HG03095 (cell line): ENCODE data around the gene MAGEB2.
A peak's percentile ranks its signal among the peaks of the same experiment; 100 is the strongest.
"Not testable (repeated sequence)": the region's sequence is repeated elsewhere in the genome, so short reads cannot be mapped to it uniquely, and the experiment has no call there.

ENCODE experiments used
- ATAC-seq: cut with Tn5 transposase; IDR thresholded peaks from one replicate; pipeline ENCODE4 v1.9.1; 2021; ENCODE audit warnings: moderate library complexity; ENCODE audit not compliant: unreplicated experiment

MAGEB2 gene

DNA sequence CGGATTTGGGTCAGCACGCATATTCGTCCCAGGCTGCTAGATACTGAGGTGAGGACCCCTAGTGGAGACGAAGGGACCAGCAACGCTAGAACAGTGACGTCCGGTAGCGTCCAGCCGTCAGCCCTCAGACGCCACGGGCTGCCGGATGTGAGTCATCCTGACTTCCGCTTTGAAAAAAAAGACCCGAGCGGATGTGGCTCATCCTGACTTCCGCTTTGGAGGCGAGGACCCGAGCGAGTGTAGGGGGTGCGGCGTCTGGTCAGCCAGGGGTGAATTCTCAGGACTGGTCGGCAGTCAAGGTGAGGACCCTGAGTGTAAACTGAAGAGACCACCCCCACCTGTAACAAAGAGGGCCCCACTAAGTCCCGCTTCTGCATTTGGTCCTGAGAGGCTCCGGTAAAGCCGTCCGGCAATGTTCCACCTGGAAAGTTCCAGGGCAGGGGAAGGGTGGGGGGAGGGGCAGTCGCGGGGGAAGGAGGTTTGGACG is at the start of gene MAGEB2:
Gene MAGEB2, plus strand, starts transcription at position 207 of the 487 bp plus-strand sequence. CDS start 3,018 bp downstream, outside the sequence.
- ATAC-seq = no peak

GRCh38 chrX:30170900-30171299 is 44.5 kb upstream of the MAGEB2 start:
- ATAC-seq = no peak

- no peak for ATAC-seq
These were observed 34.0 kb upstream of the MAGEB2 start for GRCh38 chrX:30181353-30181752.

- ATAC-seq = no peak
These were observed 31.8 kb upstream of the MAGEB2 start for GRCh38 chrX:30183554-30183953.

- no peak for ATAC-seq
These were observed 24.9 kb upstream of the MAGEB2 start for GRCh38 chrX:30190426-30190825.

DNA sequence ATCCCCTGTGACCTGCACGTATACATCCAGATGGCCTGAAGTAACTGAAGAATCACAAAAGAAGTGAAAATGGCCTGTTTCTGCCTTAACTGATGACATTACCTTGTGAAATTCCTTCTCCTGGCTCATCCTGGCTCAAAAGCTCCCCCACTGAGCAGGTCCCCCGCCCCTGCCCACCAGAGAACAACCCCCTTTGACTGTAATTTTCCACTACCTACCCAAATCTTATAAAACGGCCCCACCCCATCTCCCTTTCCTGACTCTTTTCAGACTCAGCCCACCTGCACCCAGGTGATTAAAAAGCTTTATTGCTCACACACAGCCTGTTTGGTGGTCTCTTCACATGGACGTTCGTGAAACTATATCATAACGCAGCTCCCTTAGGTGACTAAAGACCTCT is 21.5 kb upstream of the MAGEB2 start:
- ATAC-seq = not testable (repeated sequence)

GRCh38 chrX:30196322-30196721 is 19.0 kb upstream of the MAGEB2 start:
- ATAC-seq = no peak

DNA sequence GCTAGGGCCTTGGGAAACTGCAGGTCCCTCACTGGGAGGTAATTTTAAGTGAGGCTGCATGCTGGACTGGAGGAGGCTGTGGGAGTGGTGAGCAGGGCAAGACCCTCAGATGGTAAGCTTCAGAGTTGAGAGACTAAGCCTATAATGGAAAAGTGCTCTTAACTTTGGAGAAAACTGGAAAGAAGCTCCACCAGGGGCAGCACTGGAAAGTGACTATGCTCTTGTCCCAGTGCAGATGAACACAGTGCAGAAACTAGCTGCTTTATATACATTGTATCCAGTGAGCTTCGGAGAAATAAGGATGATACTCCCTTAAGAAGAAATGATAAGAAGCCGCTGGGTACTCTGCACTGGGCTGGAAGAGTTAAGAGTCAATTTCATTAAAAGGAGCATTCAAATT is 3.2 kb upstream of the MAGEB2 start:
- no peak for ATAC-seq

- no peak for ATAC-seq
These were observed 2.1 kb downstream of the MAGEB2 start for GRCh38 chrX:30217465-30217864.

DNA sequence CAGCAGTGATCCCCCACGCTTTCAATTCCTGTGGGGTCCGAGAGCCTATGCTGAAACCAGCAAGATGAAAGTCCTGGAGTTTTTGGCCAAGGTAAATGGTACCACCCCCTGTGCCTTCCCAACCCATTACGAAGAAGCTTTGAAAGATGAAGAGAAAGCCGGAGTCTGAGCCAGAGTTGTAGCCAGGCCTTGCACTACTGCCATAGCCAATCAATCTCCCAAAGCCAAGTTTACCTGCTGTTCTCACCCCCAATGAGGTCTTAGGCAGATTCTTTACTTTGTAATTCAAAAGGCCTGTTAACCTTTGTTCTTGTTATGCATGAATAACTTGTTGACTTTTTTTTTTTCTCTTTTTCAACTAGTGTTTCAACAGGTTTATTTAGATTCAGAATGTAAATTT is 4.0 kb downstream of the MAGEB2 start:
- no peak for ATAC-seq

- ATAC-seq = no peak
These were observed 5.3 kb downstream of the MAGEB2 start for GRCh38 chrX:30220661-30221060.

GRCh38 chrX:30224536-30224935 is 9.2 kb downstream of the MAGEB2 start:
- ATAC-seq = no peak

- no peak for ATAC-seq
These were observed 13.2 kb downstream of the MAGEB2 start for GRCh38 chrX:30228526-30228925.

DNA sequence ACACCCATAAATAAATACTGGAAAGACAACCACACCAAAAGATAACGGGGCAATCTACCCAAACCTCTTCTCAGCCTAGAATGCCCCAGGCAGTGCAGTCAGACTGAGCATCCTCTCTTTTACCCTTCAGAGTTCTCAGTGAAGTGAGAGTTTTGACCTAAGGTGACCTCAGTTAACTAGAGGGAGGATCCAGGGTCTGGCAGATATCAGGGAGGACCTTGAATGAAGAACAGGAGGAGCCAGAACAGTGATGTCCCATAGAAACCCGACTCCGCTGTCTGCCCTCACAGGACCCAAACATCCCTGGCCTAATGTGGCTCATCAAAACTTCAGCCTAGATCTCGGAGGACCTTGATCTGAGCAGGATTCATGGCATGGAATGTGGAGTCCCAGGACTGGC is 15.0 kb downstream of the MAGEB2 start, which contains the start of gene MAGEB3:
Gene MAGEB3, plus strand, starts transcription at position 263 of the 400 bp plus-strand sequence. CDS start 5,268 bp downstream, outside the sequence.
- ATAC-seq = no peak

DNA sequence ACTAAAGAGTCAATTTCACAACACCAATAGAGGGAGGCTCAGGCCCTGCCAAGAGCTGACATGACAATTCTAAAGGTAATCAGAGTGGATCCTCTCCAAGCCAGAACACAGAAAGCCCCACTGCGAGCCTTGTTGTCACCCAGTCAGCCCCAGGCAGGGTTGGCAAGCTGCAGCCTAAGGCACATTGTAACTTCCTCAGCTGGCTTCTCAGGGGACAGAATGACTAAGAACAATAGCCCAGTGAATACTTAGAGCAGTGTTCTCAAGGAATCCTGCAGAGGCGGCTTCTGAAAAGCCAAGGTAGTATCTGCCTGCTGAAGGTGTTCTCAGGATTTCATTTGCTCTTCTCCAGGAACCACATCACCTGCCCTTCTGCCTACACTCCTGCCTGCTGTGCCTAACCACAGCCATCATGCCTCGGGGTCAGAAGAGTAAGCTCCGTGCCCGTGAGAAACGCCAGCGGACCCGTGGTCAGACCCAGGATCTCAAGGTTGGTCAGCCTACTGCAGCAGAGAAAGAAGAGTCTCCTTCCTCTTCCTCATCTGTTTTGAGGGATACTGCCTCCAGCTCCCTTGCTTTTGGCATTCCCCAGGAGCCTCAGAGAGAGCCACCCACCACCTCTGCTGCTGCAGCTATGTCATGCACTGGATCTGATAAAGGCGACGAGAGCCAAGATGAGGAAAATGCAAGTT is 26.5 kb downstream of the MAGEB2 start, which contains the start of gene MAGEB4:
Gene MAGEB4, plus strand, starts transcription at position 277 of the 692 bp plus-strand sequence. Its CDS starts 136 bp downstream, at position 413.
- ATAC-seq = no peak

GRCh38 chrX:30246769-30247489 is 31.6 kb downstream of the MAGEB2 start, which contains the start of gene MAGEB1:
TSS of gene MAGEB1 (plus strand) at chrX:30247146. CDS start at chrX:30250494, 3,348 bp downstream.
- no peak for ATAC-seq

- peak; percentile 56 for ATAC-seq
These were observed 33.5 kb downstream of the MAGEB2 start for GRCh38 chrX:30248854-30249253.

- ATAC-seq = peak; percentile 53
These were observed 37.9 kb downstream of the MAGEB2 start for GRCh38 chrX:30253257-30253656.

DNA sequence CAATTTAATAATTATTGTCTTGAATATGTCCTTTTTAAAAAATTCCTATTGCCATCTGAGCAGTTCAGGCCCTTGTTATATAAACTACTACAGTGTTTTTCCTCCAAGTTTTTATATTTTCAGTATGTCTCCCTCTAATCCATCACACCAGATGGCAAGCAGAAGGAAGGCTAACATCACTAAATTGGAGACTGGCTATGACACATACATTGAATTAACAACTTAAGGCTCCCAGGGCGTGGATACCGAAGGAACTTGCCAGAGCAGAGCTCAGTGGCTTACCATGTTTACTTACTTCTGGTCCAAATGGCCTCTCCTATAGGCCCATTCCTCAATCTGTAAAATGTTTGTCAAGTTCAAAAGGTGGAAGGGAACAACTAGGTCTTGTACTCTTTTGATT is 44.6 kb downstream of the MAGEB2 start:
- ATAC-seq = no peak

- ATAC-seq = no peak
These were observed 45.6 kb downstream of the MAGEB2 start for GRCh38 chrX:30261012-30261411.

GRCh38 chrX:30262763-30263162 is 47.4 kb downstream of the MAGEB2 start:
- no peak for ATAC-seq
